ENCODE data around the gene B3GNT4.

DNA sequence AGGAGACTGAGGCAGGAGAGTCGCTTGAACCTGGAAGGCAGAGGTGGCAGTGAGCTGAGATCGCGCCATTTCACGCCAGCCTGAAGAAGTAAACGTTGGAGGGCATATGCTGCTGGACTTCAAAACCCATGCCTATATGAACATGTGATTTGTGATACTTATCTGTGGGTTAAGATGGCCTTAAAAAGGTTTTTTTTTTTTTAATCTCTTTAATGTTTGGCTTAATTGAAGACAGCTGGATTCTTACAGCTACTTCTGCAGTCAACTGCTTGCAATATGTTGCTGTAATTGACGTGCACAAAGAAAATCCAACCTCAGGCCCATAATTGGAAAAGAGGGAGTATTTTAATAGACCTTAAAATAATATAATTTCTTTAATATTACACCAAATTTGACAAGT is 1.5 kb upstream of the B3GNT4 start:
- TF ChIP-seq, protein P1, sequence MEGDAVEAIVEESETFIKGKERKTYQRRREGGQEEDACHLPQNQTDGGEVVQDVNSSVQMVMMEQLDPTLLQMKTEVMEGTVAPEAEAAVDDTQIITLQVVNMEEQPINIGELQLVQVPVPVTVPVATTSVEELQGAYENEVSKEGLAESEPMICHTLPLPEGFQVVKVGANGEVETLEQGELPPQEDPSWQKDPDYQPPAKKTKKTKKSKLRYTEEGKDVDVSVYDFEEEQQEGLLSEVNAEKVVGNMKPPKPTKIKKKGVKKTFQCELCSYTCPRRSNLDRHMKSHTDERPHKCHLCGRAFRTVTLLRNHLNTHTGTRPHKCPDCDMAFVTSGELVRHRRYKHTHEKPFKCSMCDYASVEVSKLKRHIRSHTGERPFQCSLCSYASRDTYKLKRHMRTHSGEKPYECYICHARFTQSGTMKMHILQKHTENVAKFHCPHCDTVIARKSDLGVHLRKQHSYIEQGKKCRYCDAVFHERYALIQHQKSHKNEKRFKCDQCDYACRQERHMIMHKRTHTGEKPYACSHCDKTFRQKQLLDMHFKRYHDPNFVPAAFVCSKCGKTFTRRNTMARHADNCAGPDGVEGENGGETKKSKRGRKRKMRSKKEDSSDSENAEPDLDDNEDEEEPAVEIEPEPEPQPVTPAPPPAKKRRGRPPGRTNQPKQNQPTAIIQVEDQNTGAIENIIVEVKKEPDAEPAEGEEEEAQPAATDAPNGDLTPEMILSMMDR (IDR thresholded peaks at IDR 0.05 in 8 of 11, conservative IDR thresholded peaks at IDR 0.05 in 3 of 11) = no peak
- TF ChIP-seq POLR2AphosphoS5 (IDR thresholded peaks at IDR 0.05) = no peak
